A549 (cell line): ENCODE results near the gene TEKT3. TPM values are rescaled to one million over a fixed set of nuclear protein-coding genes. Genes with fewer than 3 reads are reported as not detected.

Source experiments
- ATAC-seq, 2 experiments: fragments of 200-7000 bp in 1 of 2; fragments of >200 bp in 1 of 2; cut with Nextera tagmentation in 1 of 2; cut with Tn5 transposase in 1 of 2; 3 replicates each; pipeline versions ENCODE4 v1.8.0 to v1.9.1; 2018 to 2020; ENCODE audit warnings: mild to moderate bottlenecking in 1 of 2, moderate library complexity in 1 of 2
- CTCF ChIA-PET: fragments of 300-600 bp; sonication (Branson Sonifier 250); formaldehyde crosslinking; extraction: SDS; loops from one replicate; lab custom pipeline; 2021; ENCODE audit warnings: antibody characterized with exemption, inconsistent platforms; lab: Yijun Ruan, JAX
- POLR2A ChIA-PET: fragments of 350-600 bp; formaldehyde crosslinking; extraction: SDS; loops from one replicate; lab custom pipeline; 2021; ENCODE audit warnings: antibody characterized with exemption, inconsistent platforms; lab: Yijun Ruan, JAX
- DNase-seq, 2 experiments: peaks; one replicate each; pipeline versions ENCODE4 v3.0.0 to v3.0.0-alpha.2; 2011 to 2016; ENCODE audit warnings: low read depth in 1 of 2, low spot score in 1 of 2
- FAIRE-seq: peaks from 2 replicates; lab custom pipeline; 2011; peaks lifted over from hg19 to GRCh38; lab: Jason Lieb, UNC
- H3K27ac ChIP-seq, 2 experiments: fragments of >200 bp; sonication (Bioruptor Twin); formaldehyde crosslinking; 3 replicates each; pipeline ENCODE4 v1.5.1; 2016 to 2017
- H3K4me1 ChIP-seq: fragments of >200 bp; sonication (Bioruptor Twin); formaldehyde crosslinking; 3 replicates; pipeline ENCODE4 v1.6.1; 2016
- H3K4me2 ChIP-seq: fragments of >200 bp; sonication (Bioruptor Twin); formaldehyde crosslinking; 3 replicates; pipeline ENCODE4 v1.6.1; 2016
- H3K4me3 ChIP-seq: fragments of >200 bp; sonication (Bioruptor Twin); formaldehyde crosslinking; 3 replicates; pipeline ENCODE4 v1.5.1; 2016
- H3K9me3 ChIP-seq: fragments of >200 bp; sonication (Bioruptor Twin); formaldehyde crosslinking; 3 replicates; pipeline ENCODE4 v1.6.1; 2016
- CBX2 ChIP-seq: fragments of 200-600 bp; sonication (generic); IDR thresholded peaks from 2 replicates; pipeline ENCODE4 v1.6.1; 2016; ENCODE audit warnings: low read depth, mild to moderate bottlenecking, borderline replicate concordance
- CHD2 ChIP-seq: fragments of 150-350 bp; IDR thresholded peaks from 2 replicates; pipeline ENCODE4 v1.6.1; 2014; ENCODE audit warnings: low read length; ENCODE audit not compliant: partially characterized antibody
- E2F6 ChIP-seq: IDR thresholded peaks from 2 replicates; pipeline ENCODE4 v1.6.1; 2012; ENCODE audit warnings: low read depth, borderline replicate concordance
- EHF ChIP-seq: fragments of 250-450 bp; sonication (Bioruptor Pico); IDR thresholded peaks from 2 replicates; pipeline ENCODE4 v1.5.0; 2020; ENCODE audit warnings: mild to moderate bottlenecking
- ELK1 ChIP-seq: fragments of 150-350 bp; IDR thresholded peaks from 2 replicates; pipeline ENCODE4 v1.6.1; 2014; ENCODE audit warnings: low read depth, mild to moderate bottlenecking, low read length
- ESRRA ChIP-seq: fragments of 150-350 bp; IDR thresholded peaks from 2 replicates; pipeline ENCODE4 v1.6.1; 2014; ENCODE audit warnings: mild to moderate bottlenecking, low read length, borderline replicate concordance
- FOSL2 ChIP-seq, 2 experiments: fragments of 450-650 bp in 1 of 2; fragments of >200 bp in 1 of 2; sonication (Bioruptor Twin) in 1 of 2; formaldehyde crosslinking; IDR thresholded peaks; 2 replicates each; pipeline versions ENCODE4 v1.5.0 to v1.6.1; 2016 to 2020; ENCODE audit warnings: mild to moderate bottlenecking in 1 of 2, moderate library complexity in 1 of 2
- GATA3 ChIP-seq: IDR thresholded peaks from 2 replicates; pipeline ENCODE4 v1.6.1; 2012; ENCODE audit warnings: borderline replicate concordance
- HOXB5 ChIP-seq: fragments of 250-450 bp; sonication (Bioruptor Pico); IDR thresholded peaks from 2 replicates; pipeline ENCODE4 v1.5.0; 2020; ENCODE audit warnings: mild to moderate bottlenecking, moderate library complexity
- JUN ChIP-seq, 2 experiments: fragments of >200 bp; sonication (Bioruptor Twin); formaldehyde crosslinking; IDR thresholded peaks; 2 replicates in 1 of 2; 3 replicates in 1 of 2; pipeline ENCODE4 v1.6.1; 2016 to 2017
- KDM1A ChIP-seq: fragments of 200-600 bp; sonication (generic); IDR thresholded peaks from 2 replicates; pipeline ENCODE4 v1.6.1; 2016; ENCODE audit warnings: low read depth, mild to moderate bottlenecking
- KDM5A ChIP-seq: fragments of 200-600 bp; sonication (generic); IDR thresholded peaks from 2 replicates; pipeline ENCODE4 v1.6.1; 2016; ENCODE audit warnings: antibody characterized with exemption, mild to moderate bottlenecking
- MAFK ChIP-seq: fragments of 450-650 bp; IDR thresholded peaks from 2 replicates; pipeline ENCODE4 v1.6.1; 2014; ENCODE audit not compliant: partially characterized antibody
- MAX ChIP-seq: IDR thresholded peaks from 2 replicates; pipeline ENCODE4 v1.6.1; 2012
- MYC ChIP-seq: IDR thresholded peaks from 2 replicates; pipeline ENCODE4 v1.6.1; 2012; ENCODE audit warnings: mild to moderate bottlenecking, inconsistent platforms, low read length, improper control_type of control experiment, borderline replicate concordance
- PHF8 ChIP-seq: fragments of 200-600 bp; sonication (generic); IDR thresholded peaks from 2 replicates; pipeline ENCODE4 v1.6.1; 2016; ENCODE audit warnings: low read depth, mild to moderate bottlenecking, antibody characterized with exemption, moderate library complexity, borderline replicate concordance
- REST ChIP-seq: fragments of 200-600 bp; sonication (generic); IDR thresholded peaks from 2 replicates; pipeline ENCODE4 v1.6.1; 2016; ENCODE audit warnings: antibody characterized with exemption, mild to moderate bottlenecking, moderate library complexity
- RNF2 ChIP-seq: fragments of 200-600 bp; sonication (generic); IDR thresholded peaks from 2 replicates; pipeline ENCODE4 v1.6.1; 2016; ENCODE audit warnings: low read depth, mild to moderate bottlenecking, antibody characterized with exemption, moderate library complexity, borderline replicate concordance
- SMC3 ChIP-seq: fragments of >200 bp; sonication (Bioruptor Twin); formaldehyde crosslinking; IDR thresholded peaks from 3 replicates; pipeline ENCODE4 v1.6.1; 2018; ENCODE audit warnings: inconsistent platforms
- WGBS: methylation state at CpG from one replicate; pipeline ENCODE4 v1.1.6; 2017; ENCODE audit errors: missing lambda C conversion rate; 5-methylcytosine and 5-hydroxymethylcytosine counted together
- polyA plus RNA-seq, 4 experiments: library from polyadenylated mRNA; depleted of rRNA in 3 of 4; stranded (reverse); fragments of >200 nt; fragmentation: RNase III in 1 of 4; extraction: RNeasy Plus Mini Kit Qiagen cat#74134 plus additional on column Dnase treatment in 1 of 4; gene quantifications; 2 replicates in 3 of 4; 3 replicates in 1 of 4; pipeline ENCODE4 v1.2.3, GENCODE V29; 2011 to 2017

TEKT3 gene
- polyA plus RNA-seq, 2 of the 4 experiments (the other 2 are of a cell fraction): 0.17 to 0.21 TPM

- TF ChIP-seq MAX: peak; percentile 50
- no peak for TF ChIP-seq ESRRA
- peak; percentile 99 for TF ChIP-seq SMC3
- TF ChIP-seq MYC: 0 out of 2 replicates have a peak, but pooled peaks have one; percentile 23
- TF ChIP-seq HOXB5 (CRISPR knock-in tag): peak; percentile 72; the same call in 1 of the 2 replicates
- TF ChIP-seq REST: no peak
- no peak for TF ChIP-seq ELK1
- no peak for TF ChIP-seq KDM1A
- TF ChIP-seq MAFK: no peak
- TF ChIP-seq PHF8: peak; percentile 25; the same call in 1 of the 2 replicates
- peak in 1 of 2 experiments; percentile 72; a peak in 3 of 5 replicates for TF ChIP-seq JUN (IDR thresholded peaks at IDR 0.05)
- TF ChIP-seq KDM5A: no peak; the same call in 1 of the 2 replicates
- no peak for TF ChIP-seq RNF2
- TF ChIP-seq EHF (CRISPR knock-in tag): no peak
- TF ChIP-seq FOSL2 (IDR thresholded peaks at IDR 0.05): no peak
- TF ChIP-seq FOSL2 (CRISPR knock-in tag; IDR thresholded peaks at IDR 0.05): 0 out of 2 replicates have a peak, but pooled peaks have one; percentile 33
- no peak for TF ChIP-seq CBX2
- no peak for TF ChIP-seq GATA3
These were observed 80.8 kb downstream of the TEKT3 start (continued) for GRCh38 chr17:15260376-15261257.

GRCh38 chr17:15257796-15258512, 83.4 kb downstream of the TEKT3 start:
- Histone ChIP-seq H3K4me1 (peaks cover 12% of the 10 kb centered on the region; the same call in 2 of the 3 replicates), H3K4me3 (no peak overlapping the region), H3K4me2 (peak overlapping the region; percentile 32), H3K9me3 (no peaks in the 10 kb centered on the region), H3K27ac (no peak overlapping the region)
- no peak for DNase-seq
- ChIA-PET POLR2A (no interaction called here), CTCF (interaction anchor here (0.7 to 4.8 kb wide), 44 partner anchors 9 to 713 kb away, joined by 3 to 248 read pairs (median 4); partner anchors contain the start of genes ADORA2B and CDRT4)
- ATAC-seq: no peak
- WGBS: 87% methylated on average over 6 of the region's 6 CpGs
- TF ChIP-seq CHD2 (no peak), E2F6 (no peak)
- FAIRE-seq: no peak
